ENCODE measurements around the gene PARP15.
"Not testable (repeated sequence)": the region's sequence is repeated elsewhere in the genome, so short reads cannot be mapped to it uniquely, and the experiment has no call there.

The PARP15 gene

GRCh38 chr3:122621112-122621511 lies 43.7 kb downstream of the PARP15 start:
- DNase-seq: no peak

GRCh38 chr3:122623031-122623829 lies 45.8 kb downstream of the PARP15 start:
- DNase-seq: no peak

GRCh38 chr3:122626515-122627180 lies 49.2 kb downstream of the PARP15 start:
- no peak for DNase-seq

DNA sequence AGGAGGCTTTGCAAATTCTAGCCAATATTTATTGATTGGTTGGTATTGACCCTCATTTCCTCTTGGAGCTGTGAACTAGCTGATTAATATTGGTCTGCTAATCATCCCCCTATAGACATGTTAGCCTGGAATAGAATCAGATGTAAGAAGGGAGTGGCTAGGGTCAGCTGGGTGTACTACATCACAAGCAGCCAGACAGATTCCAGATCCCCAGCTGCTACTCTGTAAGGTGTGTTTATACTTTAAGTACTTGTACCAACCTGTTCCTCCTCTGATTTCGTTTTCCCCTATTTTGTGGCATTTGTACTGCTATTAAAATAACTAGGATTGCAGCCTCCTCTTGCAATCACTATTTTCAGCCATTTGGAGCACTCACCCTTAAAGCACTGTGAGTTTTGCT lies 49.9 kb downstream of the PARP15 start:
- no peak for DNase-seq

DNA sequence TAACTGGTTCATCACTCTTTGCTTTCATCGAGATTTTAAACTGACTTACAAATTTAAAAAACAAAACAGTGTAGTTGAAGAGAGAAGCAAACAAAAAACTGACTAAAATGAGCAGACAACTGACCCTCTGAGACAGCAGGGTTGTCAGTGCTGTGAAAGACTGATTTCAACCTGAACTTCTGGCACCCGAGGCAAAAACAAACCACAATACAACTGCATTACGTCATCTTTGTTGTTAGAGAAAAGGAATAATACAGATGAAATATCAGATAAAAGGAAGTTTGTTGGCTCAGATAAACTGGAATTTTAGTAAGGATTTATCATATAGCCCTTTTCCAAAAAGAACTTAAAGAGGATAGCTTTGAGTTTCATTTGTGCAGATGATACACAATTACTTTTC lies 51.1 kb downstream of the PARP15 start:
- no peak for DNase-seq

DNA sequence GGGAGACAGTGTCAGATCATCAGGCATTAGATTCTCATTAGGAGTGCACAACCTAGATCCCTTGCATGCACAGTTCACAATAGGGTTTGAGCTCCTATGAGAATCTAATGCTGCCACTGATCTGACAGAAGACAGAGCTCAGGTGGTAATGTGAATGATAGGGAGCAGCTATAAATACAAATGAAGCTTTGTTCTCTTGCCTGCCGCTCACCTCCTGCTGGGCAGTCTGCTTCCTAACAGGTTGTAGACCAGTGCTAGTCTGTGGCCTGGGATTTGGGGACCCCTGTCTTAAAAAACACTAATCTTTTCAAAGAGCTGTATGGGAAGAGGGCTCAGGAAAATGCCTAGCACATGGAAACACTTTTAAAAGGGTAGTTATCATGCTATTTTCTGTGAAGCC lies 52.3 kb downstream of the PARP15 start:
- no peak for DNase-seq

DNA sequence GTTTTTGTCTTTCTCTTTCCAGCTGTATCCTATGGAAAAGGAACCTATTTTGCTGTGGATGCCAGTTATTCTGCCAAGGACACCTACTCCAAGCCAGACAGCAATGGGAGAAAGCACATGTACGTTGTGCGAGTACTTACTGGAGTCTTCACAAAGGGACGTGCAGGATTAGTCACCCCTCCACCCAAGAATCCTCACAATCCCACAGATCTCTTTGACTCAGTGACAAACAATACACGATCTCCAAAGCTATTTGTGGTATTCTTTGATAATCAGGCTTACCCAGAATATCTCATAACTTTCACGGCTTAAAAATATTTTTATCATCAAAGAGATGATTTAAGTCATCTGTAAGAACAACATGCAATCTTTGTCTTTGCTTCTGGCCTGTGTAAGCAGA lies 58.3 kb downstream of the PARP15 start:
- DNase-seq: no peak

- DNase-seq: no peak
These were observed 59.2 kb downstream of the PARP15 start for GRCh38 chr3:122636697-122637096.

DNA sequence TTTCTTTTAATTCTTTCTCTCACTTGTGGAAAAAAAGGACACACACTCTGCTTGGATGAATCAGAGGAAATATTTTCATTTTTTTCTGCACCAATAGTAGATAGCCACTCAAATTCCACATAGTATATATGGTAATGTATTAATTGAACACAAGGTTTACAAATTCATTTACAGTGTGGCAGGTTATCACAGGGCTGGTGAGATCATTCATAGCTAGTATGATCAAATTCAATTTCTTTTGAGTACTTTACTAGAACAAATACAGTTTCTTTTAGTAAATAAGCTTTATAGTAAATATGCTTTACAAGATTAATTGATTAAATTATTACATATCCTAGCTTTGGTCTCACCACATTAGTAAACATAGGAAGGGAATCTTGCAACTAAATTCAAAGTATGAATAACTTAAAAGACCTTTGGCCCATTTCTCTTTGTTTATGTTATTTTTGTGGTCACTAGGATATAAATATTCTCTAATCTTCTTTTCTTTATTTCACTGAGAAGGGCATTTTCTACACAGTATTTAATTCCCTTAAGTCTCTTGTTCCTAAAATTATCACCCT lies 63.1 kb downstream of the PARP15 start:
- DNase-seq: no peak

- DNase-seq: no peak
These were observed 65.5 kb downstream of the PARP15 start for GRCh38 chr3:122642935-122643334.

DNA sequence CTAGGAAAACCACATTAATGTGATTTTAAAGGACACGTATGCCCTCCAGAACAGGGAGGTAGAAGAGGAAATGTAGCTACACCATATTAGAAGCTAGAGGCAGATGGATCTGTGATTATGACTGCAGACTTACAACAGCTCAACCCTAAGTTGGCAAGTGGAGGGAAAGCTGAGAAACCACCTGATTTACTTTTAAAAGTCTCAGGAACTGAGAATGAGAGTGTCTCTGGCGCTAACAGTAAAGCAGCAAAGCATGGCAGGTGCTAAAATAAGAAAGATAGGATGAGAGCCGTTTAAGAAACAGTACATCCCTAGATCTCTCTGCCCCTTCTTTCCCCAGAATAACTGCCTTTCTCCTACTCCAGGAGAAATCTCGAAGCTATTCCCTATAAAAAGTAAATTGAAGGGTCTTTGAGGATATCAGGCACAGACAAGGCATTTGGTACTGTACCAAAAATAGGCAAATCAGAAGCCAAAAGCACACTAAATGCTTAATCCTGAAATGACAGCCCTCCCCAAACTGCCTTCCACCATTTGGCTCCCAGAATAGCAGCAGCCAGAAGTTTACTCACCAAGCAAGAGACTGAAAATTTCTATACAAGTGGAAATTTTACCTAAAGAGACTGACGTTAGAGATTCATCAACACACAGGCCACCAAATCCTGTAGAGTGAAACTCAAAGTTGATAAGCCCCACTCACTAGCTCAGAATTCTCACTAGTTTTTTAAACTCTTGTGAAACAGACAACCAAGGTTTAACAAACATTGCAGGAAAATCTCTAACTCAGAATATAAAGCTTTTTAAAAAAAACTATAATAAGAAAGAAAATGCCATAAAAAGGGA lies 68.9 kb downstream of the PARP15 start:
- no peak for DNase-seq

GRCh38 chr3:122651233-122651907 lies 73.9 kb downstream of the PARP15 start:
- DNase-seq: not testable (repeated sequence)

- not testable (repeated sequence) for DNase-seq
These were observed 74.5 kb downstream of the PARP15 start for GRCh38 chr3:122651962-122652361.

DNA sequence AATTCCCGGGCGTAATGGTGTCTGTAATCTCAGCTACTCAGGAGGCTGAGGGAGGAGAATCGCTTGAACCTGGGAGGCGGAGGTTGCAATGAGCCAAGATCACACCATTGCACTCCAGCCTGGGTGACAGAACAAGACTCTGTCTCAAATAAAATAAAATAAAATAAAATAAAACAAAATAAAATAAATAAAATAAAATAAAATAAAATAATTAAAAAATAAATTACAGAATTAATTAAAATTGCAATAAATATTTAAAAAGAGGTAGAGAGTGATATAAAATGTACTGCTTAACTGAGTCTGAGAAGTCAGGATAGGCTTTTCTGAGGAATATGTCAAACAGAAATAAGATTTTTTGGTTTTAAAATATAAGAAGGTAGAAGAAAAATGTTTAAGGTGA lies 80.9 kb downstream of the PARP15 start:
- not testable (repeated sequence) for DNase-seq

- no peak for DNase-seq
These were observed 83.0 kb downstream of the PARP15 start for GRCh38 chr3:122660297-122660974.

DNA sequence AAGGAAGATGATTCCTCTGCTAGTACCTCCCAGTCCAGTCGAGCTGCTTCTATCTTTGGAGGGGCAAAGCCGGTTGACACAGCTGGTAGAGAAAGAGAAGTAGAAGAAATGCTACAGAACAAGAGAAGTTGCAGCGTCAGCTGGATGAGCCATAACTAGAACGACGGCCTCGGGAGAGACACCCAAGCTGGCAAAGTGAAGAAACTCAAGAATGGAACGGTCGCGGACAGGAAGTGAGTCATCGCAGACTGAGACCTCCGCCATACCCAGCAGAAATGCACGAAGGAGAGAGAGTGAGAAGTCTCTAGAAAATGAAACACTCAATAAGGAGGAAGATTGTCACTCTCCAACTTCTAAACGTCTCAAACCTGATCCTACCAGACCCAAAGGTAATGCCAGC lies 84.2 kb downstream of the PARP15 start:
- DNase-seq: no peak

- DNase-seq: no peak
These were observed 85.1 kb downstream of the PARP15 start for GRCh38 chr3:122662505-122662904.

DNA sequence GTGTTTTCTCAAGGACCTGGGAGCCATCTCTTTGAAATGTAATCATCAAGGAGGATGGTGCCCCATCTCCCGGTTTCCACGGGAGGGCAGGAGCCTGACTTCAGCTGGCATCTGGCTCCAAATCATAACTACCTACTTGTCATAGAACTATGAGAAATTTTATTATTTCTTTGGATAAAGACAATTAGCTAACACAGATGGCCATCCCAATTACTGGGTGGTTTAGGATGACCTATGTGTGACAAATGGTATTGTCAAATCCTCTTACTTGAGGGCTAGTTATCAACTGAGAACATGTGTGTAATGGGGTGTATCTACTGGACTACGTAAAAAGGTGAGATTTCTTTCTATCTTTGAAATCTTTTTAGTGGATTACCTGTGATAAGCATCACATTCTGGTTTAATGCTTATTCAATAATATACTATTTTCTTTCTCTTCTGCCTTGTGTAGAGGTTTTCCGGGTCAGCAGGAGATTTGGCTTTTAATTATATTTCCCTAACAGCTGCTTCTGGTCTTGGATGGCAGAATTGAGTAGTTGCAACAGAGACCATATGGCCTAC lies 87.9 kb downstream of the PARP15 start:
- no peak for DNase-seq

DNA sequence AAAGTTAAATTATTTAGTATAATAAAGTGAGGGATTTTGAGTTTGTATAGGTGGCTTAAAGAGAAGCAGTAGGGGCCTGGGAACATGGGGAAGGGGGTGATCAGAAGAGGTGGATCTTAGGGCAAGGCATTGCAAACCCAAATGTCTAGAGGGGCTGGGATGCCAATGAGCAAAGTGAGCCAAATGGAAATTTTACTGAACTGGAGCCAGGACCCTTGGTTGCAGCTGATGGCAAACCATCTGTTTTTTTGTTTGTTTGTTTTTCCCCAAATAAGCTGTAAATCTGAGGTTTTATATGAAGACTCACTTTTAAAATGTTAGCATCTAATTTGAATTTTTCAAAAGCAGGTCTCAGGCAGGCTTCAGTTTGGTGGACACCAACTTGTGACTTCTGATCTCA lies 88.4 kb downstream of the PARP15 start:
- DNase-seq: no peak

GRCh38 chr3:122668930-122669730 lies 91.7 kb downstream of the PARP15 start:
- DNase-seq: no peak

DNA sequence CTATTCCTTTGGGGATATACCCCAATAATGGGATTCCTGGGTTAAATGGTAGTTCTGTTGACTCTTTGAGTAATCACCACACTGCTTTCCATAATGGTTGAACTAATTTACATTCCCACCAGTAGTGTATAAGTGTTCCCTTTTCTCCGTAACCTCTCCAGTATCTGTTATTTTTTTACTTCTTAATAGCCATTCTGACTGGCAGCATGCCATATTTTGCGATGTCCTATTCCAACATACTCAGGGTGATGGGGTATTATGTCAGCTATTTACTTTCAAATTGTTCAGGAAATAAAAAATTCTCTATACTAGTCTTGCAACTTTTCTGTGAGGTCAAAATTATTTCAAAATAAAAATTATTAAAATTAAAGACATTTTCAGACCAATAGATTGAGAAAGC lies 94.1 kb downstream of the PARP15 start:
- no peak for DNase-seq

Measured in activated CD4-positive, CD25-positive, alpha-beta regulatory T cell (primary cell).